ENCODE results near the gene RABL3. TPM values are rescaled to one million over a fixed set of nuclear protein-coding genes. Genes with fewer than 3 reads are reported as not detected.
"Not testable (repeated sequence)": the region's sequence is repeated elsewhere in the genome, so short reads cannot be mapped to it uniquely, and the experiment has no call there.

Gene RABL3
- polyA plus RNA-seq, 1 donor, result 20.4 TPM

GRCh38 chr3:120649830-120650233 lies 92.5 kb downstream of the RABL3 start:
- 0% methylated on average over 1 of the region's 3 CpGs for WGBS (ENCODE audit: insufficient coverage, low lambda C conversion rate)
- H3K27me3 ChIP-seq (ENCODE audit: control insufficient read depth, insufficient read depth, low read length), result no peaks in the 10 kb centered on the region
- peaks cover 2% of the 10 kb centered on the region for H3K36me3 ChIP-seq (ENCODE audit: control insufficient read depth, insufficient read depth, low read length)
- DNase-seq, result peak; percentile 52 to 79
- H3K9me3 ChIP-seq (ENCODE audit: control insufficient read depth, low read depth, low read length), result no peaks in the 10 kb centered on the region
- peaks cover 8% of the 10 kb centered on the region for H3K4me1 ChIP-seq (ENCODE audit: control insufficient read depth, insufficient read depth, low read length)
- no peak overlapping the region for H3K4me3 ChIP-seq (ENCODE audit: low read length)
- H3K27ac ChIP-seq (ENCODE audit: low read length), result peak overlapping the region; percentile 74

GRCh38 chr3:120648290-120648689 lies 94.0 kb downstream of the RABL3 start:
- no peak for DNase-seq
- H3K27ac ChIP-seq (ENCODE audit: low read length), result no peak overlapping the region
- no peaks in the 10 kb centered on the region for H3K9me3 ChIP-seq (ENCODE audit: control insufficient read depth, low read depth, low read length)
- H3K4me1 ChIP-seq (ENCODE audit: control insufficient read depth, insufficient read depth, low read length), result peaks cover 8% of the 10 kb centered on the region
- H3K27me3 ChIP-seq (ENCODE audit: control insufficient read depth, insufficient read depth, low read length), result no peaks in the 10 kb centered on the region
- peaks cover 2% of the 10 kb centered on the region for H3K36me3 ChIP-seq (ENCODE audit: control insufficient read depth, insufficient read depth, low read length)
- no CpG with 5 or more reads among the region's 5 CpGs for WGBS (ENCODE audit: insufficient coverage, low lambda C conversion rate)
- no peak overlapping the region for H3K4me3 ChIP-seq (ENCODE audit: low read length)

GRCh38 chr3:120646771-120647432 lies 95.4 kb downstream of the RABL3 start:
- H3K4me3 ChIP-seq (ENCODE audit: low read length), result no peak overlapping the region
- H3K36me3 ChIP-seq (ENCODE audit: control insufficient read depth, insufficient read depth, low read length), result peaks cover 2% of the 10 kb centered on the region
- peaks cover 8% of the 10 kb centered on the region for H3K4me1 ChIP-seq (ENCODE audit: control insufficient read depth, insufficient read depth, low read length)
- H3K27ac ChIP-seq (ENCODE audit: low read length), result no peak overlapping the region
- DNase-seq, result no peak
- 83% methylated on average over 1 of the region's 5 CpGs for WGBS (ENCODE audit: insufficient coverage, low lambda C conversion rate)
- no peaks in the 10 kb centered on the region for H3K27me3 ChIP-seq (ENCODE audit: control insufficient read depth, insufficient read depth, low read length)
- H3K9me3 ChIP-seq (ENCODE audit: control insufficient read depth, low read depth, low read length), result no peaks in the 10 kb centered on the region

- no CpG with 5 or more reads among the region's 5 CpGs for WGBS (ENCODE audit: insufficient coverage, low lambda C conversion rate)
- H3K4me1 ChIP-seq (ENCODE audit: control insufficient read depth, insufficient read depth, low read length), result peaks cover 6% of the 10 kb centered on the region
- H3K9me3 ChIP-seq (ENCODE audit: control insufficient read depth, low read depth, low read length), result no peaks in the 10 kb centered on the region
- H3K27ac ChIP-seq (ENCODE audit: low read length), result no peak overlapping the region
- no peaks in the 10 kb centered on the region for H3K36me3 ChIP-seq (ENCODE audit: control insufficient read depth, insufficient read depth, low read length)
- H3K27me3 ChIP-seq (ENCODE audit: control insufficient read depth, insufficient read depth, low read length), result no peaks in the 10 kb centered on the region
- no peak for DNase-seq
- no peak overlapping the region for H3K4me3 ChIP-seq (ENCODE audit: low read length)
Measured at GRCh38 chr3:120645083-120645845, 97.1 kb downstream of the RABL3 start.

GRCh38 chr3:120642368-120642948 lies 99.9 kb downstream of the RABL3 start:
- no peaks in the 10 kb centered on the region for H3K27me3 ChIP-seq (ENCODE audit: control insufficient read depth, insufficient read depth, low read length)
- no peaks in the 10 kb centered on the region for H3K9me3 ChIP-seq (ENCODE audit: control insufficient read depth, low read depth, low read length)
- no peak overlapping the region for H3K27ac ChIP-seq (ENCODE audit: low read length)
- no peak for DNase-seq
- H3K4me3 ChIP-seq (ENCODE audit: low read length), result no peak overlapping the region
- H3K4me1 ChIP-seq (ENCODE audit: control insufficient read depth, insufficient read depth, low read length), result no peaks in the 10 kb centered on the region
- no peaks in the 10 kb centered on the region for H3K36me3 ChIP-seq (ENCODE audit: control insufficient read depth, insufficient read depth, low read length)
- WGBS (ENCODE audit: insufficient coverage, low lambda C conversion rate), result 100% methylated on average over 1 of the region's 4 CpGs

GRCh38 chr3:120641696-120642246 lies 100.5 kb downstream of the RABL3 start:
- Histone ChIP-seq H3K27me3 (ENCODE audit: control insufficient read depth, insufficient read depth, low read length) (no peaks in the 10 kb centered on the region), H3K4me3 (ENCODE audit: low read length) (no peak overlapping the region), H3K9me3 (ENCODE audit: control insufficient read depth, low read depth, low read length) (no peaks in the 10 kb centered on the region), H3K36me3 (ENCODE audit: control insufficient read depth, insufficient read depth, low read length) (no peaks in the 10 kb centered on the region), H3K4me1 (ENCODE audit: control insufficient read depth, insufficient read depth, low read length) (peaks cover 3% of the 10 kb centered on the region), H3K27ac (ENCODE audit: low read length) (no peak overlapping the region)
- 100% methylated on average over 1 of the region's 2 CpGs for WGBS (ENCODE audit: insufficient coverage, low lambda C conversion rate)
- no peak for DNase-seq

GRCh38 chr3:120640231-120640630 lies 102.1 kb downstream of the RABL3 start:
- WGBS (ENCODE audit: insufficient coverage, low lambda C conversion rate), result no CpG with 5 or more reads among the region's 1 CpG
- no peak overlapping the region for H3K4me3 ChIP-seq (ENCODE audit: low read length)
- DNase-seq, result no peak
- H3K9me3 ChIP-seq (ENCODE audit: control insufficient read depth, low read depth, low read length), result no peaks in the 10 kb centered on the region
- H3K4me1 ChIP-seq (ENCODE audit: control insufficient read depth, insufficient read depth, low read length), result peaks cover 6% of the 10 kb centered on the region
- no peak overlapping the region for H3K27ac ChIP-seq (ENCODE audit: low read length)
- no peaks in the 10 kb centered on the region for H3K27me3 ChIP-seq (ENCODE audit: control insufficient read depth, insufficient read depth, low read length)
- no peaks in the 10 kb centered on the region for H3K36me3 ChIP-seq (ENCODE audit: control insufficient read depth, insufficient read depth, low read length)

GRCh38 chr3:120638820-120639219 lies 103.5 kb downstream of the RABL3 start:
- H3K27ac ChIP-seq (ENCODE audit: low read length); H3K36me3 ChIP-seq (ENCODE audit: control insufficient read depth, insufficient read depth, low read length); H3K9me3 ChIP-seq (ENCODE audit: control insufficient read depth, low read depth, low read length); DNase-seq; H3K27me3 ChIP-seq (ENCODE audit: control insufficient read depth, insufficient read depth, low read length); H3K4me1 ChIP-seq (ENCODE audit: control insufficient read depth, insufficient read depth, low read length); H3K4me3 ChIP-seq (ENCODE audit: low read length): not testable (repeated sequence)
- no CpG with 5 or more reads among the region's 4 CpGs for WGBS (ENCODE audit: insufficient coverage, low lambda C conversion rate)

GRCh38 chr3:120637851-120638559 lies 104.3 kb downstream of the RABL3 start:
- Histone ChIP-seq H3K27me3 (ENCODE audit: control insufficient read depth, insufficient read depth, low read length) (no peaks in the 10 kb centered on the region), H3K9me3 (ENCODE audit: control insufficient read depth, low read depth, low read length) (no peaks in the 10 kb centered on the region), H3K36me3 (ENCODE audit: control insufficient read depth, insufficient read depth, low read length) (no peaks in the 10 kb centered on the region), H3K4me1 (ENCODE audit: control insufficient read depth, insufficient read depth, low read length) (peaks cover 6% of the 10 kb centered on the region), H3K4me3 (ENCODE audit: low read length) (no peak overlapping the region), H3K27ac (ENCODE audit: low read length) (no peak overlapping the region)
- DNase-seq, result no peak
- 100% methylated on average over 2 of the region's 6 CpGs for WGBS (ENCODE audit: insufficient coverage, low lambda C conversion rate)

- DNase-seq, result peak; percentile 34 to 69
- H3K4me1 ChIP-seq (ENCODE audit: control insufficient read depth, insufficient read depth, low read length), result peaks cover 6% of the 10 kb centered on the region
- peak overlapping the region; percentile 5 for H3K27ac ChIP-seq (ENCODE audit: low read length)
- WGBS (ENCODE audit: insufficient coverage, low lambda C conversion rate), result 40% methylated on average over 1 of the region's 2 CpGs
- H3K9me3 ChIP-seq (ENCODE audit: control insufficient read depth, low read depth, low read length), result no peaks in the 10 kb centered on the region
- H3K4me3 ChIP-seq (ENCODE audit: low read length), result no peak overlapping the region
- no peaks in the 10 kb centered on the region for H3K27me3 ChIP-seq (ENCODE audit: control insufficient read depth, insufficient read depth, low read length)
- no peaks in the 10 kb centered on the region for H3K36me3 ChIP-seq (ENCODE audit: control insufficient read depth, insufficient read depth, low read length)
Measured at GRCh38 chr3:120636795-120637401, 105.4 kb downstream of the RABL3 start.

Measured in large intestine (tissue), 3 donors.